Hepatic stellate cell (primary cell): Measurements from ENCODE around the gene TBX4.
"Not testable (repeated sequence)": the region's sequence is repeated elsewhere in the genome, so short reads cannot be mapped to it uniquely, and the experiment has no call there.

ENCODE experiments used
- DNase-seq: peaks from one replicate; pipeline ENCODE4 v3.0.0; 2011; ENCODE audit warnings: low spot score

TBX4 gene

DNA sequence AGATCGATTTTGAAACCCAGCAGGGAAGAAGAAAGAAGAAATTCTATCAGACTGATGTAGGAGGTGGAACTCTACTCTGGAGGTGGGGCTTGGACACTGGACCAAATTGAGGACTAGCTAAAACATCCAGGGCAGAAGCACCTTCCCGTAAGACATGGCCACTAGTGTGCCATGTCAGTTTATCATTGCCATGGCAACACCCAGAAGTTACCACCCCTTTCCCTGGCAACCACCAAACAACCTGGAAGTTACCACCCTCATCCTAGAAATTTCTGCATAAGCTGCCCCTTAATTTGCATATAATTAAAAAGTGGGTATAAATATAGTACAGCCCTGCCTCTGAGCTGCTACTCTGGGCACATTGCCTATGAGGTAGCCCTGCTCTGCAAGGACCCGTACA lies 72.1 kb downstream of the TBX4 start:
- DNase-seq: no peak

DNA sequence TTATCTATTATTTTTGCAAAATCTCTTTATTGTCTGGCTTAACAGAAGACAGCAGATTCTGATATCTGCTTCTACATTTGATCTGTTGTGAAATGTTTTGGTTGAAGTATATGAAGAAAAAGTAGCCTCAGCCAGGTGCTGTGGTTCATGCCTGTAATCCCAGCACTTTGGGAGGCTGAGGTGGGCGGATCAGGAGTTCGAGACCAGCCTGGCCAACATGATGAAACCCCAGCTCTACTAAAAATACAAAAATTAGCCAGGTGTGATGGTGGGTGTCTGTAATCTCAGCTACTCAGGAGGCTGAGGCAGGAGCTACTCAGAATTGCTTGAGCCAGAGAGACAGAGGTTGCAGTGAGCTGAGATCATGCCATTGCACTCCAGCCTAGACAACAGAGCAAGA lies 75.2 kb downstream of the TBX4 start:
- not testable (repeated sequence) for DNase-seq

DNA sequence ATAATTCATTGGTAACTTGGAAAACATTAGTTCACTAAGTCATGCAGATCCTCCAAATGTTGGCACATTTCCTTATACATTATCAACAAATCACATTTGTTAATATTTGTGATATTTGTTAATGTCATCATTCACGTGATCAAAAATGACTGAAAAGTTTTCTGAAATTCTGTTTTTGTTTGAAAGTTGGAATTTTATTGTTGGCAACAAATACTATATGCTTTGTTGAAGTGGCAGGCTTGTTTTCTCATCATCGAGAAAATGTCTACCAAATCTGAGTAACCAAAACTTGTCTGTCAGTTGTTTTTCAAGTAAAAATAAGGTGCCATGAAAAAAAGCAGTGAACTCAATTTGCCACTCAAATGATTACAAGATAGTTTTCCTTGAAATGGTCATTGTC lies 75.9 kb downstream of the TBX4 start:
- no peak for DNase-seq

DNA sequence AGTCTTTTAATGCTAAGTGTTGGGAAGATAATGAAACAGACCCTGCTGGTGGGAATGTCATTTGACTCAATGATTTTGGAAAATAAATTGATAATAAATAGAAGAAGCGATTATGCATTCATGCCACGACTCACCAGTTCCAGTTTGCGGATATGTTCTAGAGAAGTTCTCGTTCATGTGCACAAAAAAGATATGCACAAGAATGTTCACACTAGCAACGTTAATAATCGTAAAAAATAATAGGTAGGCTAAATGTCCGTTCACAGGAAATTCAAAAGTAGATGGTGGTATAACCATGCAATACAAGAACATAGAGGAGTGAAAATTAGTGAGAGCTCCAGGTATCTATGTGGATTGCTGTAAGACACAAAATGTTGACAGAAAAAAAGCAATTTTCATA lies 79.0 kb downstream of the TBX4 start:
- DNase-seq: no peak

DNA sequence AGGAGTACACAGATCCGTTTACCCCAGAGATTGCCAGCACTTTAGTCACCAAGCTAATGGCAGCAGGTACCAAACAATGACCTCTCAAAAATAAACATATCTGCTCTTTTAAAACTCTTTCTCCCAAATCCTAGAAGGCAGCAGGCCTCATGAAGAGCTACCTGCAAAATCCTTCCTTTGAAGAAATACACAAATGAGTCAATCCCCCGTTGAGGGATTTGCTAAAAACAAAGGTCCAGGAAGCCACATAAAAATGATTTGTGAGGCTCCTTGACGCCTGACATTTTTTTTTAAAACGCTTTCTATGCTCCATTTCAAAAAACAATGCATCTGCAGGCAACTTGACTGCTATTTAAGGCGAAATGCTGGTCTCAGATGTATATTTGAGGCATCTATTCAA lies 80.6 kb downstream of the TBX4 start:
- no peak for DNase-seq

DNA sequence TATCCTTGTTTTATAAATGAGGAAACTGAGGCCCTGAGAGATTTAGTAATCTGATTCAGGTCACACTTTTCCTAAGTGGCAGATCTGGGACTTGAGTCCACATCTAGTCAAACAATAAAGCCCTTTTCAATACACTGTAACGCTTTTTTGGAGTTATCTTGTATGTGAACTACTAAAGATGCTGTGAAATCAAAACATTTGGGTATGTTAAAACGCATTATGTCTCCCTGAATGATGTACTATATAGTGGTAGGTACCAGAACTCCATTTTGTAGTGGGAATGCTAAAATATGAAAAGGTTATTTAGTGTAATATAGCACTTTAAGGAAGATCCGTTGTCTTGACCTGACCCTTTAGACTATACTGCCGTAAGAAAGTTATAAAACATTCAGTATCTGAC lies 81.6 kb downstream of the TBX4 start:
- no peak for DNase-seq

DNA sequence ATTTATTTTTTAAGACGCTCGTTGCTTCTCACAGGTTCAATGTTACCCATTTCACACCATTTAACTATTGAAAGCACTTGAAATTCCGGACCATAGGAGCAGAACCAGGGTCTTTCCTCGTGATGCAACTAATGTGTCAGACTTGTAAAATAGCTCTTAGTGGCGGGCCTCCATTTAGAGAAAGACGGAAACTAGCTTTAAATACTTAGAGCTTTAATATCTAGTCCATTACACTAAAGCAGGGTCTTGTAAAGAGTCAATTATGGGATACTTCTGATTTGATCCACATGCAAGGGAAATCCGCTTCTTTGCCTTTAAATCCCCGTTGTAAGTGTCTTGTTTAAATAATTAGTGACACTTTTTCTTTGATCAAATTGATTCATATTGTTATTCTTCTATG lies 82.2 kb downstream of the TBX4 start:
- DNase-seq: no peak
